Erythroblast (primary cell): ENCODE results near the gene CCL21.

Source experiments
- GATA1 ChIP-seq: IDR thresholded peaks from 2 replicates; pipeline ENCODE4 v1.6.1; 2011; ENCODE audit warnings: low read depth, mild to moderate bottlenecking, control low read depth, low read length, moderate library complexity
- POLR2A ChIP-seq: IDR thresholded peaks from 2 replicates; pipeline ENCODE4 v1.6.1; 2011; ENCODE audit warnings: mild to moderate bottlenecking, low read length

DNA sequence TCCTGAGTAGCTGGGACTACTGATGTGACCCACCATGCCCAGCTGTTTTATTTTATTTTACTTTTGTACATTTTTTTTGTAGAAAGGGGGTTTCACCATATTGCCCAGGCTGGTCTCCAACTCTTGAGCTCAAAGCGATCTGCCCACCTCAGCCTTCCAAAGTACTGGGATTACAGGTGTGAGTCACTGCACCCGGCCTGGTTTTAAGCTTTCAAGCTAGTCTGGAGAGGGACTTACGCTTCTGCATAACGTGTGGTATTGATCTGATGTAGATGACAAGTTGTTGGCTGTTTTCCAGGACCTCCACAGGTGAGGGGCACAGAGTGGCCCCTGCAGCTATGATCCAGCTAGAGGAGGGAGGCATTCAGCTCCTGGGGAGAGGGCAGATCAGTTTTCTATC is 6.8 kb upstream of the CCL21 start:
- TF ChIP-seq POLR2A = no peak
- TF ChIP-seq GATA1 = no peak
